GM12873 (cell line): Measurements from ENCODE around the gene TNMD.

Experiments
- TF ChIP-seq, protein P1 (sequence below): IDR thresholded peaks from 2 replicates; pipeline ENCODE4 v1.5.1; 2012; ENCODE audit warnings: low read depth, mild to moderate bottlenecking, moderate library complexity, low read length, control low read depth; ENCODE audit not compliant: insufficient read depth; ENCODE audit errors: missing control alignments

Gene TNMD

DNA sequence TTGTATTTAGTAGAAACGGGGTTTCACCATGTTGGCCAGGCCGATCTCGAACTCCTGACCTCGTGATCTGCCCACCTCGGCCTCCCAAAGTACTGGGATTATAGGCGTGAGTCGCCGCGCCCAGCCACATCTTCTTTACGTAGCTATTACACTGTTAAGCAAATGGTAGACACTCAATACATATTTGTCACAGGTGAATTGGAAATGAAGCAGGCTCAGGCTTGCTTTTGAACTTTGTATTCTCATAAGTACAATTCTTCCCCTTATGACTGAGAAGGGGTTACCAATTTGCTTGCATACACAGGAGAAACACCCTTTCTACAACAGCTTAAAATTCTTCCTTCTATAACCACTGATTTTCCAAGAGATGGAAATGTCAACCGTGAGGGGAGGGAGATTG, 58.5 kb downstream of the TNMD start:
- TF ChIP-seq, protein P1, sequence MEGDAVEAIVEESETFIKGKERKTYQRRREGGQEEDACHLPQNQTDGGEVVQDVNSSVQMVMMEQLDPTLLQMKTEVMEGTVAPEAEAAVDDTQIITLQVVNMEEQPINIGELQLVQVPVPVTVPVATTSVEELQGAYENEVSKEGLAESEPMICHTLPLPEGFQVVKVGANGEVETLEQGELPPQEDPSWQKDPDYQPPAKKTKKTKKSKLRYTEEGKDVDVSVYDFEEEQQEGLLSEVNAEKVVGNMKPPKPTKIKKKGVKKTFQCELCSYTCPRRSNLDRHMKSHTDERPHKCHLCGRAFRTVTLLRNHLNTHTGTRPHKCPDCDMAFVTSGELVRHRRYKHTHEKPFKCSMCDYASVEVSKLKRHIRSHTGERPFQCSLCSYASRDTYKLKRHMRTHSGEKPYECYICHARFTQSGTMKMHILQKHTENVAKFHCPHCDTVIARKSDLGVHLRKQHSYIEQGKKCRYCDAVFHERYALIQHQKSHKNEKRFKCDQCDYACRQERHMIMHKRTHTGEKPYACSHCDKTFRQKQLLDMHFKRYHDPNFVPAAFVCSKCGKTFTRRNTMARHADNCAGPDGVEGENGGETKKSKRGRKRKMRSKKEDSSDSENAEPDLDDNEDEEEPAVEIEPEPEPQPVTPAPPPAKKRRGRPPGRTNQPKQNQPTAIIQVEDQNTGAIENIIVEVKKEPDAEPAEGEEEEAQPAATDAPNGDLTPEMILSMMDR = no peak

DNA sequence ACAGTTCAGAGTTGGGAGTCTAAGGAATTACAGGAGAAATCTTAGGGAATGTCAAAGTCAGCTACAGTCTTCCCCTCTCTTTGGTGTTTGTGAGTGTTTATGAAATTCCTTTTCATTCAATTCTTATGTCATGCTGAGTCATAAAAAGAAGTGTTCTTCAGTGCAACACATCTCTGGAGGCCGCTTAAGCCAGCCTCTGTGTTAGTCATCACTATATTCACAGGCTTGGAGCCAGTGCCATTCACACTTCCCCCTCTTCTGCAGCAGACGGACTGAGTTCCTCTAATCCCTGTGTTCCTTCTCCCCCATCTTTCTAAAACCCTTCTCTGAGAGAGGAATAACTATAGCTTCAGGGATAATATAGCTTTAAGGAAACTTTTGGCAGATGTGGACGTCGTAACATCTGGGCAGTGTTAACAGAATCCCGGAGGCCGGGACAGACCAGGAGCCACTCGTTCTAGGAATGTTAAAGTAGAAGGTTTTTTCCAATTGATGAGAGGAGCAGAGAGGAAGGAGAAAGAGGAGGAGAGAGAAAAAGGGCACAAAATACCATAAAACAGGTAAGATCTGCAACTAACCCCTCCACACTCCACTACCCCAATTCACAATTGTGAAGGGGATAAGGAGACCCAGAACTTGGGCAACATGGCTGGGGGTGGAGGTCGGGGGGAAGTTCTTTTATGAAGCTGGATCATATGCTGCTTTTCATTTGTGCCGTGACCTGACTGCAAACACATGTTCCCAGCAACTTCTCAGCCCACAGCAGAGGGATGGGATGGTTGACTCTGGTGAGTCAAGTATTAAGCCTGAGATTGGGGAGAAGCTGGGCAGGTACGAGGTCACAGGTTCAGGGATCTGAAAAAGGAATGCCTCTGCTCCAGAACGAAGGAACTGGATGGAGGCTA, 59.5 kb downstream of the TNMD start, which contains the start of gene SRPX2:
Gene SRPX2, plus strand, starts transcription at position 244 of the 905 bp plus-strand sequence. CDS start 2,124 bp downstream, outside the sequence.
- TF ChIP-seq, protein P1 = no peak

DNA sequence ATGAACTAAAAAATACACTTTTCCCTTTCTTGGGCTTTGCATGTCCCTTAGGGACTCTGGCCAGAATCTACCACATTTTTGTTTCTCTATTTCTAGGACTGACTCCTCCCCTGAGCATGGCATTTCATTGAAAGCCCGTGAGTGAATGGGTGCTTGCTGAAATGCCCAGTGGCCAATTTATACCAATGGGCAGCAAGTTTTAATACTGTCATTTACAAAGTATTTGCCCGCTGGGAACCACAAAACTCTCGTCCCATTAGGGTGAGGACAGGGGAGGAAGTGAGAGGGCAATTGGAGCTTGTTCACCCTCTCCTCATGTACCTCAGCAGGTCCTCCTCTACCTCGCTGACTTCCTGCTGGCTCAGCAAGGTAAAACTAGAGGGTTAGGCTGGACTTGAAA, 60.4 kb downstream of the TNMD start:
- TF ChIP-seq, protein P1 = no peak

GRCh38 chrX:100647095-100647494, 62.4 kb downstream of the TNMD start:
- TF ChIP-seq, protein P1 = no peak

- TF ChIP-seq, protein P1 = no peak
Measured at GRCh38 chrX:100647739-100648138, 63.0 kb downstream of the TNMD start.

- TF ChIP-seq, protein P1 = no peak
Measured at GRCh38 chrX:100648458-100649417, 64.0 kb downstream of the TNMD start.
